Activated CD8-positive, alpha-beta memory T cell treated with anti-CD3 and anti-CD28 coated beads, Interleukin-2, amount 10 ng/mL, durations not matched to agents 7 days and 5 days (primary cell): ENCODE results near the gene TRA2A. TPM values are rescaled to one million over a fixed set of nuclear protein-coding genes. Genes with fewer than 3 reads are reported as not detected.

Source experiments
- ATAC-seq: fragments of 150-1000 bp; cut with Tn5 transposase; one replicate; pipeline ENCODE4 v1.10.0; 2021; ENCODE audit warnings: moderate library complexity
- CTCF ChIA-PET: fragments of 350-600 bp; sonication (Branson Sonifier 250); formaldehyde crosslinking; loops from one replicate; lab custom pipeline; 2021; ENCODE audit warnings: antibody characterized with exemption; lab: Charles Lee
- DNase-seq: peaks from one replicate; pipeline ENCODE4 v3.0.0-alpha.2; 2020
- H3K27ac Mint-ChIP-seq: one replicate; pipeline ENCODE4 v1.8.0; 2021; ENCODE audit warnings: mild to moderate bottlenecking, mixed read lengths
- H3K27me3 Mint-ChIP-seq: one replicate; pipeline ENCODE4 v1.8.0; 2021; ENCODE audit warnings: mixed read lengths
- H3K36me3 Mint-ChIP-seq: one replicate; pipeline ENCODE4 v1.8.0; 2021; ENCODE audit warnings: mild to moderate bottlenecking, mixed read lengths
- H3K4me1 Mint-ChIP-seq: one replicate; pipeline ENCODE4 v1.8.0; 2021; ENCODE audit warnings: mixed read lengths
- H3K4me3 Mint-ChIP-seq: one replicate; pipeline ENCODE4 v1.8.0; 2021; ENCODE audit warnings: mild to moderate bottlenecking, moderate library complexity, mixed read lengths
- H3K9me3 Mint-ChIP-seq: one replicate; pipeline ENCODE4 v1.8.0; 2022; ENCODE audit warnings: low read depth, mixed read lengths
- total RNA-seq, 2 experiments: library from RNA; stranded (reverse); gene quantifications; one replicate each; pipeline ENCODE4 v1.2.3, GENCODE V29; 2021

Gene TRA2A
- total RNA-seq, 2 experiments from 2014 or later: 108 to 113 TPM

DNA sequence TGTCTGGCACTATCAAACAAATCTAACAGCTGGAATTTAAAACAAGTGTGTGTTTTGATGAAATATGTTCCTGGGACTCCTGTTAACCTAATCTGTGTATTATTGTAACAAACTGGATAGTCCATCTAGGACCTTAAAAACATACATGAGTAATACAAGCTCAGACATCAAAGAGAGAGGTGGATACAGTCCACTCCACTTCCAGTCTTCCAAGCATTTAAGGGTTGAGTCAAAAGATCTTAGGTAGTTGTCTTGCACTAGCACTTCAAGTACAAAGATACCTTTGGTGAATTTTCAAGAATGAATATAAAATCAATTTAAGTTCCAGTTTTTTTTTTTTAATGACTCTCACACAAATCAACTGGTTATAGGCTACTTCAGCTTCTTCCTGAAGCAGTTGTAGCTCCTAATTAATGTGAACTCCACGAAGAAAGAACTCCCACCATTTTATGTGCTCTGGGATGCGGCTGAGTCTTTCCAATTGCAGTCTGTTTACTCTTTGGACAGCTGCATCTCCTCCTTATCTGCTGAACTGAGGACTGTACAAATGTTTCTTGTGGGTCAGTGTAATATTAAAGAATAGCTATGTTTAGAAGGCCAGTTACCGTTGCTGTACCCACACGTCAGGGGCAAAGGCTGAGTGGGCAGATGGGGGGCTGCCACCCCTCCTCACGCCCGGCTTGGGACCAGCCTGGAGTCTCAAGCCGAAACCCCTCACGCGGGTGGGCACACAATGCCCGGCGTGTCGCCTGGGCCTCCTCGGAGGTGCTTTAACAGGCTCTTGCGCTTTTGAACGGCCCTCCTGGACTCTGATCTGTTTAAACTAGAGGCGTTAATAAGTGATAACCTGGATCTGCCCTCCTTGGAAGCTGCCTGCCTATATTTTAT lies 58.6 kb downstream of the TRA2A start:
- CTCF ChIA-PET: interaction anchor here (0.7 to 2.0 kb wide), 5 partner anchors 16 to 206 kb away, joined by 3 to 8 read pairs (median 3); no protein-coding TSS in a partner anchor
- DNase-seq (no peak), ATAC-seq (no peak)
- Mint-ChIP-seq H3K9me3 (no peaks in the 10 kb centered on the region), H3K27me3 (peaks cover 65% of the 10 kb centered on the region), H3K4me1 (peaks cover 31% of the 10 kb centered on the region), H3K4me3 (peak overlapping the region; percentile 74), H3K27ac (no peak overlapping the region), H3K36me3 (no peaks in the 10 kb centered on the region)

GRCh38 chr7:23472556-23472955 lies 59.2 kb downstream of the TRA2A start:
- DNase-seq (no peak), ATAC-seq (no peak)
- Mint-ChIP-seq H3K27me3 (peaks cover 71% of the 10 kb centered on the region), H3K4me3 (no peak overlapping the region), H3K9me3 (no peaks in the 10 kb centered on the region), H3K36me3 (no peaks in the 10 kb centered on the region), H3K27ac (no peak overlapping the region), H3K4me1 (peaks cover 37% of the 10 kb centered on the region)
- CTCF ChIA-PET: interaction anchor here (0.7 to 2.0 kb wide), 5 partner anchors 17 to 207 kb away, joined by 3 to 8 read pairs (median 3); no protein-coding TSS in a partner anchor

GRCh38 chr7:23472046-23472445 lies 59.7 kb downstream of the TRA2A start:
- Mint-ChIP-seq H3K36me3 (no peaks in the 10 kb centered on the region), H3K4me3 (no peak overlapping the region), H3K27ac (no peak overlapping the region), H3K4me1 (peaks cover 40% of the 10 kb centered on the region), H3K27me3 (peaks cover 72% of the 10 kb centered on the region), H3K9me3 (no peaks in the 10 kb centered on the region)
- DNase-seq: no peak
- CTCF ChIA-PET: interaction anchor here (2.0 kb wide), 1 partner anchor 72 kb away, joined by 8 read pairs; no protein-coding TSS in a partner anchor
- ATAC-seq: no peak

GRCh38 chr7:23471106-23471859 lies 60.5 kb downstream of the TRA2A start:
- peak overlapping the region; percentile 79 for H3K4me3 Mint-ChIP-seq
- no peaks in the 10 kb centered on the region for H3K9me3 Mint-ChIP-seq
- no peak overlapping the region for H3K27ac Mint-ChIP-seq
- H3K27me3 Mint-ChIP-seq: peaks cover 70% of the 10 kb centered on the region
- ATAC-seq (peak; percentile 17), DNase-seq (peak; percentile 66)
- peaks cover 40% of the 10 kb centered on the region for H3K4me1 Mint-ChIP-seq
- no peaks in the 10 kb centered on the region for H3K36me3 Mint-ChIP-seq
- CTCF ChIA-PET: no interaction called here

DNA sequence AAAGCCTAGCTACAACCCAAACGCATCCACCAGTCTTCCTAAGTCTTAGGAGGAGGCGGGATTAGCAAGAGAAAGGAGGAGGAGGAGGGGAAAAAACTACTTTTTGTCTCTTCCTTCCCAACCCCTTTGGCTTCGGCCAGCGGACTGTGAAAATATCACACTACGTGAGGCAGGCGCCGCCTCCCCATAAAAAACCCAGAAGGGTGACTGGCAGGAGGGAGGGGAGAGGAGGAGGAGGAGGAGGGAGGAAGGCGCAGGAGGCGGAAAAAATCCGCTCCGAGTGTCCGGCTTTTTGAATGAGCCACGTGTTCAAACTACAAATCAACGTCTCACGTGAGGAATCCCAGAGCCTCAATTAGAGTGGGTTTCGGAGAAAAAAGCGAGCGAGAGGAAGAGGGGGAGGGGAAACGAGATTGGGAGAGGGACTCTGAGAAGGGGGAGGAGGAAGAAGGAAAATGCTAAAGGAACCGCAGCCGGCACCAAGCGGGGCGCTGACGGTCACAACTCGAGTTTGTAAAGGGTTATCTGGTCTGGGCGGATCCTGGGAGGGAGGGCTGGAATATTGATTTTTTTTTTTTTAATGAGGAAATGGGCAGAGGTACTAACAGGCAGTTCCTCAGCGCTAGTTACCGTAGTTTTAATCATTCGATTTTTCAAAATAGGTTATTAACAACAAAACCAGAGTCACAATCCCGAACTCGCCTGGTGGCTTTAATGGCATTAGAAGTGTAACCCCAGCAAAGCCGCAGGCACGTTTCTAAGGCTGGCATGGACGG lies 61.3 kb downstream of the TRA2A start, which contains the start of gene IGF2BP3:
IGF2BP3 (minus strand) TSS at position 162 of the 776 bp plus-strand sequence. CDS start 381 bp downstream, outside the sequence.
- no peaks in the 10 kb centered on the region for H3K36me3 Mint-ChIP-seq
- H3K27me3 Mint-ChIP-seq: peaks cover 75% of the 10 kb centered on the region
- CTCF ChIA-PET: interaction anchor here (1.6 to 2.4 kb wide), 3 partner anchors 20 to 194 kb away, joined by 4 to 8 read pairs (median 6); no protein-coding TSS in a partner anchor
- no peaks in the 10 kb centered on the region for H3K9me3 Mint-ChIP-seq
- ATAC-seq: no peak
- peak within 1 kb of the TSS; percentile 79 for H3K4me3 Mint-ChIP-seq
- peaks cover 40% of the 10 kb centered on the region for H3K4me1 Mint-ChIP-seq
- DNase-seq: peak; percentile 61
- peak within 1 kb of the TSS; percentile 65 for H3K27ac Mint-ChIP-seq

DNA sequence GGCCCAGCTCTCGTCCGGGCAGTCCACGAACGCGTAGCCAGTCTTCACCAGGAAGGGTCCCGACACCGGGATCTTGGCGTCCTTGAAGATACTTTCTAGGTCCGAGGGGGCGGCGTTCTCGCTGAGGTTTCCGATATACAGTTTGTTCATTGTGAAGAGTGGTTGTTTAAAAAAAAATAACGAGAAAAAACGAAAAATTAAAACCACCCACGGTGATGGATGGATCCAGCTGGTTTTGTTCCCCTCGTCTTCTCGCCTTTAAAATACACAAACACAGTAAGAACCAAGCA lies 61.9 kb downstream of the TRA2A start:
- no peaks in the 10 kb centered on the region for H3K9me3 Mint-ChIP-seq
- H3K4me3 Mint-ChIP-seq: peak overlapping the region; percentile 79
- peaks cover 39% of the 10 kb centered on the region for H3K4me1 Mint-ChIP-seq
- H3K27ac Mint-ChIP-seq: no peak overlapping the region
- H3K27me3 Mint-ChIP-seq: peaks cover 75% of the 10 kb centered on the region
- CTCF ChIA-PET: interaction anchor here (1.4 to 2.4 kb wide), 4 partner anchors 20 to 194 kb away, joined by 3 to 8 read pairs (median 5); no protein-coding TSS in a partner anchor
- no peak for DNase-seq
- ATAC-seq: no peak
- H3K36me3 Mint-ChIP-seq: no peaks in the 10 kb centered on the region

DNA sequence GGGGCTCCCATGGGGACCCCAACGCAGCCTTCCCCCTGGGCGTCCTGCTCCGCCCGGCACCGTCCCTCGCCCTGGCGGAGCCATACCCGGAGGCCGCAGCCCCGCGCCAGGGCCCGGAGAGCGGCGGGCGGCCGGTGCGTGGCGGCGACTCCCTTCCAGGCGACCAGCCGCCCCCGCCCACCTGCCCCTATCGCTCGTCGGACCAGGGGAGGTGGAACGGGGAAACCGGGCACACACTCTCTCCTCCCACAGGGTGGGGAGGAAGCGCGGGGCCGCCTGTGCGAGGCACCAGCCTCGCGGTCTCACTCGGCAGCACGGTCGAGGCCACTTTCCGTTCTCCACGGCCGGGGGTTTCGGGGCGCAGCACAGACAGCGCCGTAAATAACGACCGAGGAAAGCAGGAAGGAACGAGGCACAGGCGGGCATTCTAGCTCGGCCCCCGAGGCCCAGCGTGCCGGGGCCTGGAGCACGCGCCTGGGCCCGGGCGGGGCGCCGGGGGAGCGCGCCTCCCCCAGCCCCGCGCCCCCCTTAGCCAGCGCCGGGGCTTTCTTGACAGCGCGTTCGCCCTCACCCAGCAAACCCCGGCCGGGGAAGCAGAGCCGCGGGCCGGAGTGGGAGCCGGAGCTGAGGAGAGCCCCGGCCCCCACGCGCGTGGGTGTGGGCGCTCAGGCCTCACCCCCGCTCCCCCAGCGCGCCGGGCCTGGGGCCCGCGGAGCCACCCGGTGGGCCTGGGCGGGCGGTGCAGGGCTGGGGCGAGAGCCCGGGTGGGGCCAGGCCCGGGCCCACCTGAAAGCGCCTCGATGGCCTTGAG lies 62.4 kb downstream of the TRA2A start:
- ATAC-seq (peak; percentile 7), DNase-seq (no peak)
- H3K36me3 Mint-ChIP-seq: no peaks in the 10 kb centered on the region
- H3K9me3 Mint-ChIP-seq: no peaks in the 10 kb centered on the region
- H3K4me3 Mint-ChIP-seq: peak overlapping the region; percentile 79
- H3K4me1 Mint-ChIP-seq: peaks cover 35% of the 10 kb centered on the region
- H3K27me3 Mint-ChIP-seq: peaks cover 73% of the 10 kb centered on the region
- no peak overlapping the region for H3K27ac Mint-ChIP-seq
- CTCF ChIA-PET: interaction anchor here (1.4 to 3.5 kb wide), 6 partner anchors 21 to 196 kb away, joined by 3 to 15 read pairs (median 5); no protein-coding TSS in a partner anchor

- H3K4me1 Mint-ChIP-seq: peaks cover 35% of the 10 kb centered on the region
- peak overlapping the region; percentile 52 for H3K4me3 Mint-ChIP-seq
- ATAC-seq: no peak
- no peaks in the 10 kb centered on the region for H3K9me3 Mint-ChIP-seq
- CTCF ChIA-PET: interaction anchor here (1.4 to 3.5 kb wide), 5 partner anchors 40 to 195 kb away, joined by 3 to 15 read pairs (median 6); no protein-coding TSS in a partner anchor
- H3K36me3 Mint-ChIP-seq: no peaks in the 10 kb centered on the region
- peaks cover 78% of the 10 kb centered on the region for H3K27me3 Mint-ChIP-seq
- no peak for DNase-seq
- no peak overlapping the region for H3K27ac Mint-ChIP-seq
Measured at GRCh38 chr7:23468526-23469149, 63.1 kb downstream of the TRA2A start.

GRCh38 chr7:23467806-23468525 lies 63.8 kb downstream of the TRA2A start:
- peak overlapping the region; percentile 43 for H3K27ac Mint-ChIP-seq

GRCh38 chr7:23467291-23467805 lies 64.4 kb downstream of the TRA2A start:
- no peaks in the 10 kb centered on the region for H3K36me3 Mint-ChIP-seq
- CTCF ChIA-PET: interaction anchor here (0.8 to 3.5 kb wide), 2 partner anchors 194 to 205 kb away, joined by 3 to 15 read pairs; no protein-coding TSS in a partner anchor
- ATAC-seq: no peak
- H3K27me3 Mint-ChIP-seq: peaks cover 78% of the 10 kb centered on the region
- peaks cover 37% of the 10 kb centered on the region for H3K4me1 Mint-ChIP-seq
- H3K27ac Mint-ChIP-seq: no peak overlapping the region
- H3K9me3 Mint-ChIP-seq: no peaks in the 10 kb centered on the region
- no peak for DNase-seq
- H3K4me3 Mint-ChIP-seq: no peak overlapping the region

More at GRCh38 chr7:23467806-23468525, 63.8 kb downstream of the TRA2A start:
- DNase-seq (no peak), ATAC-seq (no peak)
- peak overlapping the region; percentile 52 for H3K4me3 Mint-ChIP-seq
- H3K36me3 Mint-ChIP-seq: no peaks in the 10 kb centered on the region
- peaks cover 79% of the 10 kb centered on the region for H3K27me3 Mint-ChIP-seq
- H3K9me3 Mint-ChIP-seq: no peaks in the 10 kb centered on the region
- peaks cover 34% of the 10 kb centered on the region for H3K4me1 Mint-ChIP-seq
- CTCF ChIA-PET: interaction anchor here (1.6 to 3.5 kb wide), 3 partner anchors 39 to 195 kb away, joined by 3 to 15 read pairs (median 6); no protein-coding TSS in a partner anchor

DNA sequence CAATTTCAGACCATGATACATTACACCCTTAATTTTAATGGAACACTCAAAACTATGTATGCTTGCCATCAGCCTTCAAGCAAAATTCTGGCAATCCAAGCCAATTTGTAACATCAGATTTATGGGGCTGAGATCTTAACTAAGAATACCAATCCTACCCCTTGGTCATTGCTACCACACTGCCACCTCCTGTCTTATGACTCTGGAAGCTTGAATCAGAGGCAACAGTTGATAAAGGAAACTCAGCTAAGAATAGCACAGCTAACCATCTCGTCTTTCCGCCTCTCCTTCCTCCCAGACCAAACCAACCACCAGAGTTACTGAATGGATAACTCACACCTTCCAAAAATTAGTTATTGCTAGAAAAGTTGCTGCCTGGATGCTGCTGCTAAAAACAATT lies 68.9 kb downstream of the TRA2A start:
- H3K36me3 Mint-ChIP-seq: no peaks in the 10 kb centered on the region
- H3K4me1 Mint-ChIP-seq: peaks cover 11% of the 10 kb centered on the region
- CTCF ChIA-PET: interaction anchor here (0.9 to 3.6 kb wide), 7 partner anchors 32 to 197 kb away, joined by 3 to 29 read pairs (median 4); no protein-coding TSS in a partner anchor
- no peak for ATAC-seq
- DNase-seq: no peak
- no peak overlapping the region for H3K27ac Mint-ChIP-seq
- H3K9me3 Mint-ChIP-seq: no peaks in the 10 kb centered on the region
- no peak overlapping the region for H3K4me3 Mint-ChIP-seq
- H3K27me3 Mint-ChIP-seq: peaks cover 77% of the 10 kb centered on the region
